Measurements from ENCODE around the gene CBX4. TPM values are rescaled to one million over a fixed set of nuclear protein-coding genes. Genes with fewer than 3 reads are reported as not detected.

The CBX4 gene
- total and polyA plus RNA-seq, 2 of the 13 experiments (the other 11 are each of a cell fraction or from before 2014, with no cell fraction given): 25.8 to 50.8 TPM

DNA sequence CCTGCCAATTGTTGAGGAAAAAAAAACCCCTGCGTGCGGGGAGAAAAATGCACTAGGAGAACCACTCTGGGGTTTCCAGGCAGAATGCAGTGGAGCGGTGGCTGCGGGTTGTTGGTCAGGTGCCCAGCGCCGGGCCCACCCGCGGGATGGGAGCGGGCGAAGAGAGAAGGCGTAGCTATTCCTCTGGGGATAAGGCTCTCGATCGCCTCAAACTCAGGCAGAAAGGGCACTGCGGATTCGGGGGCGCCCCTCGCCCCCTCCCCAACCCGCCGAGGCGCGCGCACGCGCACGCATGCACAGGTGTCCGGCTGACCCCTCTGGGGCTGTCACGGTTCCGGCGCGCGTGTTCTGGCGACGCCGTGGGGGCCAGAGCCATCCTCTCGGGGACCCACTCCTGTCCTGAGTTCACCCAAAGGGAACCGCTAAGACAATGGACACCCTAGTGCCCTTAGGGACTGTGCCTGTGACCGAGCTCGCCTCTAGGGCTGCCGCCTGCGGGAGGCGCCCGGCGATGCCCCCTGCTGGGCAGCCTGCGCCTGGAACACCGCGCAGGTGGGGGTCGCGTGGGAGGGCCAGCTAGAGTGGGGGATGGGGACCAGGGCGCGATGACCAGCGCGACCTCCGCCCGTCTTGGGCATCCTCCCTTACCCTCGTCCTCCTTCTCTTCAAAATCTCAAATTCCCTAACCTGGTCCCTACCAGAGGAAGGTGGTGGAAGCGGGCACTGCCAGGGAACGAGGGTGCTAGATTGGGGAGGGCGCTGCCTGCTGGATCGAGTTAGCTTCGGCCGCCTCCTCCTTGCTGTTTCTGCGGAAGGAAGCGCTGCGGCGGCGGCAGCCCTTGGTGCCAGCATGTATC, 28.0 kb downstream of the CBX4 start:
- H3K4me3 ChIP-seq (replicated peaks in 1 of 3; ENCODE audit: insufficient read depth in 1 of 3, low read depth in 2 of 3, low read length in 3 of 3): peak overlapping the region in 1 of 3 experiments; percentile 58; a peak in 2 of 6 replicates
- BruUV-seq (replicated peaks): no TSS peak
- intact Hi-C loops (cut with micrococcal nuclease; ENCODE audit: unreplicated experiment): loop anchor here (1.0 to 2.0 kb wide), 2 partner anchors 21 to 182 kb away; no protein-coding TSS in a partner anchor
- no peak overlapping the region for H3K27ac ChIP-seq (ENCODE audit: extremely low read length, insufficient read depth, low read length)
- no peak overlapping the region for H3K9ac ChIP-seq (ENCODE audit: insufficient read depth, low read depth, low read length)
- H3K4me1 ChIP-seq (ENCODE audit: insufficient read depth, low read length): peaks cover 42% of the 10 kb centered on the region
- peaks cover 21 to 61% of the 10 kb centered on the region in 2 experiments for H3K27me3 ChIP-seq (ENCODE audit: control insufficient read depth in 1 of 2, insufficient read depth in 2 of 2, low read length in 2 of 2)
- peak; percentile 64 for ATAC-seq
- FAIRE-seq: peak; percentile 44
- H3K9me3 ChIP-seq (ENCODE audit: low read length): no peaks in the 10 kb centered on the region
- in situ Hi-C loops (cut with HindIII; ENCODE audit: extremely low pct_ligation_motif_present, low pct_unique_long_range_greater_than_20kb): loop anchor here (5.0 kb wide), 1 partner anchor 181 kb away; no protein-coding TSS in a partner anchor
- WGBS (ENCODE audit: low lambda C conversion rate): 17% methylated on average over 36 of the region's 66 CpGs
- ChIA-PET CTCF (ENCODE audit: low intra/inter-chr PET ratio, low total read pairs) (interaction anchor here (0.5 to 2.3 kb wide), 6 partner anchors 21 to 160 kb away, joined by 3 to 14 read pairs (median 6); no protein-coding TSS in a partner anchor), POLR2A (interaction anchor here (0.6 to 16.5 kb wide), 18 partner anchors 10 to 260 kb away, joined by 3 to 274 read pairs (median 6); partner anchors contain the start of genes CBX4 and CBX8)
- peak overlapping the region; percentile 86 for H3K4me2 ChIP-seq (ENCODE audit: low read depth, low read length)
- H2AFZ ChIP-seq (ENCODE audit: low read length): no peak overlapping the region
- no peaks in the 10 kb centered on the region for H4K20me1 ChIP-seq (ENCODE audit: insufficient read depth, low read length)
- H3K79me2 ChIP-seq (ENCODE audit: insufficient read depth, low read length): no peaks in the 10 kb centered on the region
- peak; percentile 64 for DNase-seq (ENCODE audit: low spot score)
- no peaks in the 10 kb centered on the region for H3K36me3 ChIP-seq (replicated peaks in 1 of 2; ENCODE audit: control insufficient read depth in 1 of 2, insufficient read depth in 2 of 2, low read length in 2 of 2)
- TF ChIP-seq ZNF441 (CRISPR knock-in tag; IDR thresholded peaks at IDR 0.05; ENCODE audit: borderline replicate concordance) (no peak), ZNF383 (CRISPR knock-in tag; IDR thresholded peaks at IDR 0.05; ENCODE audit: borderline replicate concordance) (no peak), ZNF549 (CRISPR knock-in tag; IDR thresholded peaks at IDR 0.05) (no peak), ZNF274 (CRISPR knock-in tag; IDR thresholded peaks at IDR 0.05) (peak; percentile 92), ZNF160 (CRISPR knock-in tag; IDR thresholded peaks at IDR 0.05) (no peak; the same call in 1 of the 2 replicates), HMG20A (CRISPR knock-in tag; IDR thresholded peaks at IDR 0.05; ENCODE audit: borderline replicate concordance) (peak; percentile 31; the same call in 1 of the 2 replicates), LBX2 (CRISPR knock-in tag; IDR thresholded peaks at IDR 0.05; ENCODE audit: borderline replicate concordance) (peak; percentile 82; the same call in 1 of the 2 replicates), SIN3A (IDR thresholded peaks at IDR 0.05; ENCODE audit: borderline replicate concordance, low read depth, low read length) (no peak), ZNF468 (CRISPR knock-in tag; IDR thresholded peaks at IDR 0.05) (no peak), MAX (IDR thresholded peaks at IDR 0.05) (peak; percentile 73; the same call in 1 of the 2 replicates), ZNF354B (CRISPR knock-in tag; IDR thresholded peaks at IDR 0.05) (no peak), PPARG (CRISPR knock-in tag; conservative IDR thresholded peaks at IDR 0.05) (0 out of 2 replicates have a peak, but pooled peaks have one; percentile 41), ZNF790 (CRISPR knock-in tag; IDR thresholded peaks at IDR 0.05; ENCODE audit: borderline replicate concordance) (no peak), SSRP1 (CRISPR knock-in tag; IDR thresholded peaks at IDR 0.05) (0 out of 2 replicates have a peak, but pooled peaks have one; percentile 78), ZNF709 (CRISPR knock-in tag; IDR thresholded peaks at IDR 0.05) (no peak)
- TF ChIP-seq, protein P1, sequence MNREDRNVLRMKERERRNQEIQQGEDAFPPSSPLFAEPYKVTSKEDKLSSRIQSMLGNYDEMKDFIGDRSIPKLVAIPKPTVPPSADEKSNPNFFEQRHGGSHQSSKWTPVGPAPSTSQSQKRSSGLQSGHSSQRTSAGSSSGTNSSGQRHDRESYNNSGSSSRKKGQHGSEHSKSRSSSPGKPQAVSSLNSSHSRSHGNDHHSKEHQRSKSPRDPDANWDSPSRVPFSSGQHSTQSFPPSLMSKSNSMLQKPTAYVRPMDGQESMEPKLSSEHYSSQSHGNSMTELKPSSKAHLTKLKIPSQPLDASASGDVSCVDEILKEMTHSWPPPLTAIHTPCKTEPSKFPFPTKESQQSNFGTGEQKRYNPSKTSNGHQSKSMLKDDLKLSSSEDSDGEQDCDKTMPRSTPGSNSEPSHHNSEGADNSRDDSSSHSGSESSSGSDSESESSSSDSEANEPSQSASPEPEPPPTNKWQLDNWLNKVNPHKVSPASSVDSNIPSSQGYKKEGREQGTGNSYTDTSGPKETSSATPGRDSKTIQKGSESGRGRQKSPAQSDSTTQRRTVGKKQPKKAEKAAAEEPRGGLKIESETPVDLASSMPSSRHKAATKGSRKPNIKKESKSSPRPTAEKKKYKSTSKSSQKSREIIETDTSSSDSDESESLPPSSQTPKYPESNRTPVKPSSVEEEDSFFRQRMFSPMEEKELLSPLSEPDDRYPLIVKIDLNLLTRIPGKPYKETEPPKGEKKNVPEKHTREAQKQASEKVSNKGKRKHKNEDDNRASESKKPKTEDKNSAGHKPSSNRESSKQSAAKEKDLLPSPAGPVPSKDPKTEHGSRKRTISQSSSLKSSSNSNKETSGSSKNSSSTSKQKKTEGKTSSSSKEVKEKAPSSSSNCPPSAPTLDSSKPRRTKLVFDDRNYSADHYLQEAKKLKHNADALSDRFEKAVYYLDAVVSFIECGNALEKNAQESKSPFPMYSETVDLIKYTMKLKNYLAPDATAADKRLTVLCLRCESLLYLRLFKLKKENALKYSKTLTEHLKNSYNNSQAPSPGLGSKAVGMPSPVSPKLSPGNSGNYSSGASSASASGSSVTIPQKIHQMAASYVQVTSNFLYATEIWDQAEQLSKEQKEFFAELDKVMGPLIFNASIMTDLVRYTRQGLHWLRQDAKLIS (CRISPR knock-in tag; IDR thresholded peaks at IDR 0.05): 0 out of 2 replicates have a peak, but pooled peaks have one; percentile 40
- TF ChIP-seq, protein P2, sequence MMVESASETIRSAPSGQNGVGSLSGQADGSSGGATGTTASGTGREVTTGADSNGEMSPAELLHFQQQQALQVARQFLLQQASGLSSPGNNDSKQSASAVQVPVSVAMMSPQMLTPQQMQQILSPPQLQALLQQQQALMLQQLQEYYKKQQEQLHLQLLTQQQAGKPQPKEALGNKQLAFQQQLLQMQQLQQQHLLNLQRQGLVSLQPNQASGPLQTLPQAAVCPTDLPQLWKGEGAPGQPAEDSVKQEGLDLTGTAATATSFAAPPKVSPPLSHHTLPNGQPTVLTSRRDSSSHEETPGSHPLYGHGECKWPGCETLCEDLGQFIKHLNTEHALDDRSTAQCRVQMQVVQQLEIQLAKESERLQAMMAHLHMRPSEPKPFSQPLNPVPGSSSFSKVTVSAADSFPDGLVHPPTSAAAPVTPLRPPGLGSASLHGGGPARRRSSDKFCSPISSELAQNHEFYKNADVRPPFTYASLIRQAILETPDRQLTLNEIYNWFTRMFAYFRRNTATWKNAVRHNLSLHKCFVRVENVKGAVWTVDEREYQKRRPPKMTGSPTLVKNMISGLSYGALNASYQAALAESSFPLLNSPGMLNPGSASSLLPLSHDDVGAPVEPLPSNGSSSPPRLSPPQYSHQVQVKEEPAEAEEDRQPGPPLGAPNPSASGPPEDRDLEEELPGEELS (CRISPR knock-in tag; IDR thresholded peaks at IDR 0.05): no peak; the same call in 1 of the 2 replicates
